Thoracic aorta (tissue), 2 donors: Measurements from ENCODE around the gene SGTA. TPM values are rescaled to one million over a fixed set of nuclear protein-coding genes. Genes with fewer than 3 reads are reported as not detected.

Experiments
- ATAC-seq: fragments of 150-250 bp; one replicate; pipeline ENCODE4 v1.8.0; 2017; ENCODE audit warnings: low read depth; ENCODE audit not compliant: insufficient number of reproducible peaks, low FRiP score
- DNase-seq: peaks from one replicate; pipeline ENCODE4 v3.0.0-alpha.2; 2020; ENCODE audit warnings: low spot score
- H3K27ac ChIP-seq, 2 donors: fragments of 200-600 bp; sonication (generic); 1 replicate in 1 of 2; 2 replicates in 1 of 2; pipeline ENCODE4 v1.5.1; 2016; ENCODE audit warnings: mild to moderate bottlenecking in 2 of 2, moderate library complexity in 2 of 2
- H3K27me3 ChIP-seq: fragments of 200-600 bp; sonication (generic); replicated peaks from 2 replicates; pipeline ENCODE4 v1.6.0; 2016; ENCODE audit warnings: mild to moderate bottlenecking; ENCODE audit not compliant: insufficient read depth
- H3K36me3 ChIP-seq: fragments of 200-600 bp; sonication (generic); one replicate; pipeline ENCODE4 v1.5.1; 2016
- H3K4me1 ChIP-seq, 2 donors: fragments of 200-600 bp; sonication (generic); 1 replicate in 1 of 2; 2 replicates in 1 of 2; pipeline versions ENCODE4 v1.5.1 to v1.6.0; 2016; ENCODE audit warnings: low read depth in 2 of 2, mild to moderate bottlenecking in 1 of 2; ENCODE audit not compliant: control insufficient read depth in 1 of 2
- H3K4me3 ChIP-seq: fragments of 200-600 bp; sonication (generic); 2 replicates; pipeline ENCODE4 v1.5.1; 2016; ENCODE audit warnings: mild to moderate bottlenecking
- H3K9me3 ChIP-seq: fragments of 200-600 bp; sonication (generic); 2 replicates; pipeline ENCODE4 v1.5.1; 2016
- total RNA-seq, 2 donors: library from RNA; depleted of rRNA; stranded (reverse); fragments of >200 nt; gene quantifications; one replicate each; pipeline versions ENCODE4 v1.1.0 to v1.2.3, GENCODE V29; 2016
- TF ChIP-seq, protein P1 (sequence below): fragments of 200-600 bp; sonication (generic); IDR thresholded peaks from one replicate; pipeline ENCODE4 v1.5.1; 2019; ENCODE audit warnings: antibody characterized with exemption

Gene SGTA
- total RNA-seq, 2 donors from 2014 or later = 43.7 to 46.4 TPM

DNA sequence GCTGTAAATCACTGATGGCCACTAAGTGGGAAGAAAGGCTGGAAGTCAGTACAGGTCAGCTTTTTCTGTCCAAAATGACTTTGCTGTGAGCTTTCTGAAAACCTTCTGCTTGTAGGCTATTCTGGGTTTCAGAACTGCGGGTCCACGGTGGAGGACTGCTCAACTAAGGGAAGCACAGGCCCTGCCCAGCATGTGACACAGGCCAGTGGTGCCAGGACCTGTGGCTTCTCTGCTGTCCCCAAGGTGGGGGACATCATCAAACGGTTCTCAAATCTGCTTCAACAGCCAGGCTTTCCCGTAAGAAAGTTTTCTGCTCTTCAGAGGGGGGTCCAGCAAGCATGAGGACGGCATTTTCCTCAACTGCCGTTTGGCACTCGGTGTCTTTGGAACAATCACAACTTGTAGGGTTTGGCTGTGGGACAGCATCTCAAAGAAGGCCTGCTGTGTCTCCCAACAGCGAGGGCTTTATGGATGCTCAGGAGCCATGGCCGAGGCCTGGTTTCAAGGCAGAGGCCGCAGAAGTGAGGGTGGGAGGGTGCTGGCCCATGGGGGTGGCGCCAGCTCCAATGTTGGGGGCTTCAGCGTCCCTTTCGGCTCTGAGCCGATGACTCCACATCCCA lies 3.8 kb downstream of the SGTA start:
- ATAC-seq = no peak
- H3K27me3 ChIP-seq = no peaks in the 10 kb centered on the region
- TF ChIP-seq, protein P1, sequence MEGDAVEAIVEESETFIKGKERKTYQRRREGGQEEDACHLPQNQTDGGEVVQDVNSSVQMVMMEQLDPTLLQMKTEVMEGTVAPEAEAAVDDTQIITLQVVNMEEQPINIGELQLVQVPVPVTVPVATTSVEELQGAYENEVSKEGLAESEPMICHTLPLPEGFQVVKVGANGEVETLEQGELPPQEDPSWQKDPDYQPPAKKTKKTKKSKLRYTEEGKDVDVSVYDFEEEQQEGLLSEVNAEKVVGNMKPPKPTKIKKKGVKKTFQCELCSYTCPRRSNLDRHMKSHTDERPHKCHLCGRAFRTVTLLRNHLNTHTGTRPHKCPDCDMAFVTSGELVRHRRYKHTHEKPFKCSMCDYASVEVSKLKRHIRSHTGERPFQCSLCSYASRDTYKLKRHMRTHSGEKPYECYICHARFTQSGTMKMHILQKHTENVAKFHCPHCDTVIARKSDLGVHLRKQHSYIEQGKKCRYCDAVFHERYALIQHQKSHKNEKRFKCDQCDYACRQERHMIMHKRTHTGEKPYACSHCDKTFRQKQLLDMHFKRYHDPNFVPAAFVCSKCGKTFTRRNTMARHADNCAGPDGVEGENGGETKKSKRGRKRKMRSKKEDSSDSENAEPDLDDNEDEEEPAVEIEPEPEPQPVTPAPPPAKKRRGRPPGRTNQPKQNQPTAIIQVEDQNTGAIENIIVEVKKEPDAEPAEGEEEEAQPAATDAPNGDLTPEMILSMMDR = no peak
- H3K9me3 ChIP-seq = no peaks in the 10 kb centered on the region
- H3K27ac ChIP-seq = no peak overlapping the region
- no peak for DNase-seq
- H3K36me3 ChIP-seq = no peaks in the 10 kb centered on the region
- no peak overlapping the region for H3K4me3 ChIP-seq
- H3K4me1 ChIP-seq = peaks cover 7 to 31% of the 10 kb centered on the region in 2 donors

DNA sequence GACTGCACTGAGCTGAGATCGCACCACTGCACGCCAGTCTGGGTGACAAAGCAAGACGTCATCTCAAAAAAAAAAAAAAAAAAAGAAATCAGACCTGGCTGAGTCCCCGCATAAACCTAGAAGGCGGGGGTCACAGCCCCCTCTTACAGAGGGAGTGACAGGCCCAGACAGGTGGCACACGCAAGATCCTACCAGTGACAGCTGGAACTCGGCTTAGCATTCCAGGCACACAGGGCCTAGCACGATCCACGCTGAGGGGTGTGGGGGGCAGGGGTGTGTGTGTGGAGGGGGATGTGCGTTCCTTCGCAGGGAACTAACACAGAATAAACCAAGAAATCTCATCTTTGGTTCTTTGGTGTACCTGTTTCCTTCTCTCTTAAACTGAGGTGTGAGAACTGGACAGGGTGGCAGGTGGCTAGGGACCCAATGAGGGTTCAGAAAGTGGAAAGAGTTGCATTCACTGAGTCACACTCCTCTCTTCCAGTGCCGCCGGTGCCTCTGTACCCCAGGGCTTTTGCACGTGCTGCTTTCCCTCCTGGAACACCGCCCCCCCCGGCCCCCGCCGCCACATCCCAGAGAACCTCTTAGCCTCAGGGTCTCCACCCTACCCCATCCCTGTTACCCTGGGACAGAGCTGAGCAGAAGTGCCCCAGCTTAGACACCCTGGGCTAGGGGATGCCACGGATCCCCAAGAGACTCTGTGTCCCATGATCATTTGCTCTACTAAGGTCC lies 5.0 kb downstream of the SGTA start:
- no peak overlapping the region for H3K27ac ChIP-seq

DNA sequence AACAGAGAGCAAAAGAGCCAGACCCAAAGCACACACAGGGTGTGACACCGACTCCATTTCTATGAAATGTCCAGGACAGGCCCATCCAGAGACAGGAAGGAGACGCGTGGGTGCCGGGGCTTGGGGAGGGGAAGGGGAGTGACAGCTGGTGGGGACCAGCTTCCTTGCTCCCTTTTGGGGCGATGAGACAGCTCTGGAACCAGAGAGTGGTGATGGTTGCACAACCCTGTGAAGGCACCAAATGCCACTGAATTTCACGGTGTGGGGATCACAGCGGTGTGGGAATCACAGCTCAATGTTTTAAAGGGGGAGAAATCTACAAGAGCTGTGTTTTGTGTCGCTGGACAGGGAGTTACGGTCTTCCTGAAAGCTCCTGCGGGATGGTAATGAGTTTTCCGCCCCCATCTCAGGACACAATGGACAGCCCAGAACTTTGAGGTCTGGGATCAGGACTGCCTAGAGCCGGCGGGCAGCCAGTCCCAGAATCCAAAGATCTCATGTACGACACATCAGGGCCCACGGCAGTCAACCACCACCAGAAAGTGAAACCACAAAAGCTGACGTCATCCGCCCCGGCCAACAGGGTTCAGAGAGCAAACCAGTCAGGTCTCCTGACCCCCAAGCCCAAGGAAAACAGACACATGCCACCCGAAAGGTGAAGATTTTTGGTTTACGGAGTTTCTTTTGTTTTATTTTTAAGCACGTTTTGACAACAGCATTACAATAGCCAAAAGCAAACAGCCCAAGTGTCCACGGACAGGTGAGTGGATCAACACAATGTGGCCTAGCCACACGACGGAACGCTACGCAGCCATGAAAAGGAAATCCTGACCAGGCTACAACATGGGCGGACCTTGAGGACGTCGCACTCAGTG lies 7.3 kb downstream of the SGTA start:
- DNase-seq (no peak), ATAC-seq (no peak)
- no peaks in the 10 kb centered on the region for H3K9me3 ChIP-seq
- H3K27me3 ChIP-seq = no peaks in the 10 kb centered on the region
- H3K36me3 ChIP-seq = no peaks in the 10 kb centered on the region
- peak overlapping the region; percentile 29 for H3K4me3 ChIP-seq
- peaks cover 0 to 11% of the 10 kb centered on the region in 2 donors for H3K4me1 ChIP-seq
- peak overlapping the region in 1 of 2 donors; percentile 36 for H3K27ac ChIP-seq
- TF ChIP-seq, protein P1 = no peak

More for the DNA sequence above, 5.0 kb downstream of the SGTA start:
- Histone ChIP-seq H3K36me3 (no peaks in the 10 kb centered on the region), H3K9me3 (no peaks in the 10 kb centered on the region), H3K4me3 (no peak overlapping the region), H3K4me1 (peaks cover 7 to 23% of the 10 kb centered on the region in 2 donors), H3K27me3 (no peaks in the 10 kb centered on the region)
- TF ChIP-seq, protein P1 = no peak
- ATAC-seq = no peak
- DNase-seq = no peak

DNA sequence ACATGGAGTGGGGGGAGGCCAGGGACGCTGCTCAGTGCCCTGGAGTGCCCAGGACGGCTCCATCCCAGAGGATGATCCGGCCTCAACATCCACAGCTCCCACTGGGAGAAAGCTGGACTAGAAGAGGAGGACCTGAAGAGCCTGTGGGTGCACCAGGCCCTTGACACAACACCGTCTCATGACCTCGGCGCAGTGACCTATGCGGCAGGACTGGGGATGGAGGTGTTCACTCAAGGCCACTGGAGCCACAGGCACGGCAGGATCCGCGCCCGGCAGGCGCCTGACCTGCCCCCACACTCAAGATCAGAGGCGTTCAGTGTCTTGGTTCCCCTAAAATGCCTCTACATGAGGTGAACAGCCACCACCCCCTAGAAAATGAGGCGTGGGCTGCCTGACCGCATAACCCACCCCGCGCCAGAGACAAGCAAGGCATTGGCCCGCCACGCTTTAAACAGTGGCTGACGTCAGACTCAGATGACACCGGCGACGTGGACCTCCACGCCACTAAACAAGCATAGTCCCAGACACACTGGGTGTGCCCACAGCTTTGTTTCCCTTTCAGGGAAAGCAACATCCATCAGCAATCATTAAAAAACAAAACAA lies 8.0 kb downstream of the SGTA start:
- Histone ChIP-seq H3K4me1 (peaks cover 0 to 14% of the 10 kb centered on the region in 2 donors), H3K9me3 (no peaks in the 10 kb centered on the region), H3K36me3 (no peaks in the 10 kb centered on the region), H3K4me3 (peak overlapping the region; percentile 29), H3K27ac (peak overlapping the region in 1 of 2 donors; percentile 36), H3K27me3 (no peaks in the 10 kb centered on the region)
- no peak for DNase-seq
- no peak for ATAC-seq
- TF ChIP-seq, protein P1 = no peak
